GM21360 (cell line): ENCODE results near the gene HOXB6.

Experiments
- ATAC-seq: cut with Tn5 transposase; IDR thresholded peaks from one replicate; pipeline ENCODE4 v1.9.1; 2021; ENCODE audit warnings: mild to moderate bottlenecking, moderate library complexity; ENCODE audit not compliant: unreplicated experiment

The HOXB6 gene

DNA sequence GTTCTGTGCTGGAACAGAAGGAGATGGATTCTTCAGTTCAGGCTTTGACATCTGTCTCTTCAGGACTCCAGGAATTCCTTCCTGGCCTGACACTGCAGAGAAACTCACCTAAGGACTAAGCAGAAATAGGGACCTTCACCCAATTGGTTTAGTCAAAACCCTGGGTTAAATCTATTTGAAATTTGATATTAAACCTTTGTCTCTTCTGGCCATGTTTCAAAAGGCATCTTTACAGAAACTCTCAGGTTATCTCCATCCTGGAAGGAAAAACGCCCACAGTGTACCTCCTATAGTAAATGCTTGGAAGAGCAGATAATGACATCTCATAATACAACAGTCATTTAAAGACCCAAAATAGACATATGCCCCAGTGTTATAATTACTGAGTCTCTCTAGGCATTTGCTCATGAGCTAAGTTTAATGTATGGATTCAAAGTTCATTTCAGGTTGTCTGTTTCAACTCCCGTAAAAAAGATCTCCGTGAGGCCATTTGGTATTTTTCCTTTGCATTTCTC lies 21.0 kb downstream of the HOXB6 start:
- ATAC-seq = no peak

DNA sequence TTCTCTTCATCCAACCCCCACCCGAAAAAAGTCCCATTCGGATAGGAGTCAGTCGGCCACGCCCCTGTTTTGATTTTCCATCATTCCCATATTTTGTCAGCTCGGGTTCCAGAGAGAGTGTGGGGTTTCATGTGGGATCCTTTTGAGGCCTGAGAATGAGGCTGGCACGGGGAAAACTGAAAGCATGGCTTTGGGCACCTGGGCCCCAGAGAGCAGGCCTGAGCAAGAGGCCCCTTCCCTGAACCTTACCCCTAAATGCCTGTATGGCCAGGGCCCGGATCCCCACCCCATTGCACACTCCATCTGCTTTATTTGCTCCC lies 22.1 kb downstream of the HOXB6 start:
- no peak for ATAC-seq

DNA sequence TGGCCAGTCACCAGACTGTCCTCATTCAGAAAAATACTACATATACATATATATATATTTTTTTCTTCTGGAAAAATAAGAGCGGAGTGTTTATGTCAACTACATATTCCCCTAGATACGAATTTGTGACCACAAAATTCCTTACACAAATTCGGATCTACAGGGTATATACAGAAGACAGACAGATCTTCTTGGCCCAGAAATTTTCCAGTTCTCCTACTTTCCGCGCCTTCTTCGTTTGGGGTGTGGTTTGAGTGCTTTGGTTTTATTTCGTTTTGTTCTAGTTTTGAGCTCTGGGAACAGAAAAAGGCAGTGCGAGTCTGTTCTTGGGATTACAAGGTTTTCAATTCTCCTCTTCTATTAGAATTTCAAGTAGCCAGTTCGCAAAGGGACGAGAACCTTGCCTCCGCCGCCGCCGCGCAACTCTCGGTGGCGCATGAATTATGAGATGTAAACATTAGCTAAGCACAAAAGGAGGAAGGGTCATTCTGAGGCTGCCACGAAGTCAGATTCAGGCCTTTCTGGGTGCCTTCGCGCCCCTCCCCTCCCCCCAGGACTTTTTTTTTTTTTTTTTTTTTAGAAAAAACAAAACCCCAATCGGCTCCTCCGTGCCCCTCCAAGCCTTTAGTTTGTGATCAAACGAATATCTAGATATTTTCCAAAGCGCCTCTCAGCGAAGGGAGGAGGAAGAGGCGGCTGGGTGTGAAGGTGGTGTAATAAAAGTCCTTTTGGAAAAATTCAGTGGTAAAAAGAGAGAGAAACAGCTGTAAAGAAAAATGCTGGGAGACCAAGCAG lies 24.8 kb downstream of the HOXB6 start:
- no peak for ATAC-seq

DNA sequence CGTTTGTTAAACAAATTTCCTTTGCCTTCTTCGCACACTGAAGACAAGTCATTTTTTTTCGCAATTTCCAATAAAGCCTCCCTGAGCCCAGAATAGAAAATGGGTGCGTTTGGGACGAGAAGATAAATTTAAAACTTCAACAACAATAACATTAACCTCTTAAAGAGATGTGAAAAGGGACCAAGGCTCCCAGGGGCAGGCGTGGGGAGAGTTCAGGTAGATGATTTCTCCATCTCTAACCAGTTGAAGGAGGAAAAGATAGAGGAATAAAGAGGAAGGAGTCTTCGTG lies 25.4 kb downstream of the HOXB6 start:
- ATAC-seq = no peak

DNA sequence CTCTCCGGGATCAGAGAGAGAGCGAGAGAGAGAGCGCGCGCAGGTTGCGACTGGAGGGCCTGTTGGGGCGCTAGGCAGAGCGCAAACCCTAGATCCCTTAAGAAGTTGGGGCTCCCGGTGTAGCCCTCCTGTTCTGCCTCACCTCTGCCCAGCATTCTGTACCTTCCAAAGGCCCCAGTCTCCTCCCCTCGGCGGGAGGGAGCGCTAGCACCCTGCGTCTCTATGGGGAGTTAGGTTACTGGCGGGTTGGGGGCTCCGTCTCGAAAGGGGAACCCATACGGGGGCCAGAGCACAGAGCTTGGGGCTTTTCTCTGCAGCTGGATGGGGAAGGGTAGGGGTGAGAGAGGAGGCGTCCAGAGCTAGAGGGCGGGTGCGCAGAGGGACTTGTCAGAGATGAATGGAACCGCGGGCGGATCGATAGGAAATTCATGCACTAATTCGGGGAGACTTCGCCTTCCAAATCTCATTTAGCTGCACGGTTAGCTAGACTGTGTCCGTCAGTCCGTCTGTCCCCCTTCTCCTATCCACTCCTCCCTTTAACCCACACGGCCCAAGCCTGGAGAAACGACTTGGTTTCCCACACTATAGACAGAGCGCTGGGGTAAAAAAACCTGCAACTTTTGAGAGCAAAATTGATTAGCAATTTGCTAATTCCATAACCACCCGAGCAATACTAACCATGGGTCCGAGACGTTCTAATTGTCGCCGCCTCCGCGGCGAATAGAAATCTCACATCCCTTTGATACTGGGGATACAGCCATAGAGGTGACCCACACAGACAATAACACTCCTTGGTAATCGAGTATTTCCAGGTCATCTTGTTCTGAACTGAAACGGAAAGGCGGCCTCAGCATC lies 25.9 kb downstream of the HOXB6 start:
- no peak for ATAC-seq

- ATAC-seq = no peak
Observed at GRCh38 chr17:48577946-48578615, 26.7 kb downstream of the HOXB6 start, which contains the start of gene HOXB4. Gene HOXB4 (minus strand): TSS chr17:48578350. CDS start chr17:48578319, 31 bp downstream.

- no peak for ATAC-seq
Observed at GRCh38 chr17:48577330-48577945, 27.3 kb downstream of the HOXB6 start.

DNA sequence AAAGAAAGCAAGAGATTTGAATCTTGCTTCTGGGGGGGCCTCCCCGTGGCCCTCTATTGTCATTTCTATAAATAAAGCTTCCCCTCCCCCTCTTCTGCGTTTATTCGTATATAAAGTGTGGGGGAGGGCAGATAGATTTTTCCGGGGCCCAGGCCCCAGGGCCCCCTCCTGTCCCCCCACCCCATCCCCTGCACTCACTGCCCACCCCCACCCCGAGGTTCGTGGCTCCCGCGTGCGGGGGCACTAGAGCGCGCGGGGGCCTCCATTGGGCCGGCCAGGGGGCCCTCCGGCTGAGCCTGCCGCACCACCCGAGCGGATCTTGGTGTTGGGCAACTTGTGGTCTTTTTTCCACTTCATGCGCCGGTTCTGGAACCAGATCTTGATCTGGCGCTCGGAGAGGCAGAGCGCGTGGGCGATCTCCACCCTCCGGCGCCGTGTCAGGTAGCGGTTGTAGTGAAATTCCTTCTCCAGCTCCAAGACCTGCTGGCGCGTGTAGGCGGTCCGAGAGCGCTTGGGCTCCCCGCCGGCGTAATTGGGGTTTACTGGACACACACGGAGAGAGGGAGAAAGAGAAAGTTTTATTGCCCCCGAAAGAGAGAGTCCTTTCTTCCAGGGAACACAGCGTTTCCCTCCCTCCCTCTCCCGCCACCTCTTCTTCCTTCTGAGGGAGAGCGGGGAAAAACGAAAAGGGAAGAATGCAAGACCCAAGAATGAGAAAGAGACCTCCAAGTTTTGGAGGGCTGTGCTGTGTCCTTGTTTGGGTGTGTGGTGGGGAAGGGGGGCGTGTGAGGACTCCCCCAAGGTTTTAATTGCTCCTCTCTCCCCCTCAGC lies 28.1 kb downstream of the HOXB6 start:
- ATAC-seq = no peak

DNA sequence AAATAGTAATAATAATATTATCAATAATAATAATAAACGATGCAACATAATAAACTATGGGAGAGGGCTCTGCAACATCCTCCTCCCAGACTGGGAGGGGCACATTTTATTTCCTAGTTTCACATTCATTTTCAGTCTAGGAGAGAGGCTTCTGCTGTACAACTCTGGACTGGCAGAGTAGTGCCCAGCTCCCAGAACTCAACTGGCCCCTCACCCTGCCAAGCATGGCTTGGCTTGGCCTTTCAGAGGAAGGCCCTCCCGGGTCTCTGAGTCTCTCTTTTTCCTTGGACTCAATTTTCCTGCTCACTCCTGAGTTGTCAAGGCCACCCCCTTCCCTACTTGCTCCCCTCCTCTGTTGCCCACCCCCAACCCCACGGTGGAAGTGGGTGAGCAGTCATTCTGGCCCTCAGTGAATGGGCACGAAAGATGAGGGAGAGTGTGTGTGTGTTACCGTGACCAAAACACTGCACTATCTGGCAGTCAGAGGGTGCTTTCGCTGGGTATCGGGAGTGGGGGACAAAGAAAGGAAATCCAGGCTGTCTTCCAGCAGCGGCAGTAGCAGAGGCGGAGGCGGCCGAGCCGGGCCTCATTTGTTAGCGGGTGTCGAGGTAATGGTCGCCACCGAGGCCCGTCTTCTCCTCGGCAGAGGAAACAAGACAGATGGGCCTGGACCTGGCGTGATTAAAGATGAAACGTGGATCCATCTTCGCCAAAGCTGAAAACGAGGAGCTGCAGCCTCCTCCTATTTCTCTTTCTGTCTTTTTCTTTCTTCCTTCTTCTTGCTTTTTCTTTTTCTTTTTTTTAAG lies 28.9 kb downstream of the HOXB6 start:
- no peak for ATAC-seq

- no peak for ATAC-seq
Observed at GRCh38 chr17:48575066-48575582, 29.7 kb downstream of the HOXB6 start.

- no peak for ATAC-seq
Observed at GRCh38 chr17:48574505-48575065, 30.2 kb downstream of the HOXB6 start.

DNA sequence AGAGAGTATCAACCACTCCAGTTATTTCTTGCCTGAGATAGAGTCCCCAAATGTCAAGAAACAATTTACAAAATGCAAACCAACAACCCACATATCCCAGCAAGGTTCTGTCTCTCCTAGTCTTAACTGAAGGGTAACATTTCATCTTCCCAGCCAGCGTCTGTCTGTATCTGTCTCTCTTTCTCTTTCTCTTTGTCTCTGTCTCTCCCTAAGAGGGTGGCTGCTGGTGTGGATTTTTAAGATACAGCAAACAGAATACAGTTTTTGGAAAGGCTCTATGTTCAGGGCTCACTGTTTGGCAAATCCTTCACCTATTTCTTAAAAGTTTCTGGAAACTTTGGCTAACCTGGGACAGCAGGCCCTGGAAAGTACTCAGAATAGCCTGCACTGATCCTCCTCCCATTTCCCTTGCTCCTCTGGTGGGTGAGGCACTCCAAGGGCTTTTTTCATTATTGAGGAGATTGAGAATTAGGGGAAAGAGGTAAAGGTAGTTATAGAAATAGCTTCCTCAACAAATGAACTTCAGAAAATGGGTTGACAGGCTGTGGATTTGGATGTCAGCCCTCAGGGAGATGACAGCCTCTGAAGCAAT lies 32.9 kb downstream of the HOXB6 start:
- no peak for ATAC-seq

GRCh38 chr17:48571024-48571818 lies 33.6 kb downstream of the HOXB6 start:
- no peak for ATAC-seq

DNA sequence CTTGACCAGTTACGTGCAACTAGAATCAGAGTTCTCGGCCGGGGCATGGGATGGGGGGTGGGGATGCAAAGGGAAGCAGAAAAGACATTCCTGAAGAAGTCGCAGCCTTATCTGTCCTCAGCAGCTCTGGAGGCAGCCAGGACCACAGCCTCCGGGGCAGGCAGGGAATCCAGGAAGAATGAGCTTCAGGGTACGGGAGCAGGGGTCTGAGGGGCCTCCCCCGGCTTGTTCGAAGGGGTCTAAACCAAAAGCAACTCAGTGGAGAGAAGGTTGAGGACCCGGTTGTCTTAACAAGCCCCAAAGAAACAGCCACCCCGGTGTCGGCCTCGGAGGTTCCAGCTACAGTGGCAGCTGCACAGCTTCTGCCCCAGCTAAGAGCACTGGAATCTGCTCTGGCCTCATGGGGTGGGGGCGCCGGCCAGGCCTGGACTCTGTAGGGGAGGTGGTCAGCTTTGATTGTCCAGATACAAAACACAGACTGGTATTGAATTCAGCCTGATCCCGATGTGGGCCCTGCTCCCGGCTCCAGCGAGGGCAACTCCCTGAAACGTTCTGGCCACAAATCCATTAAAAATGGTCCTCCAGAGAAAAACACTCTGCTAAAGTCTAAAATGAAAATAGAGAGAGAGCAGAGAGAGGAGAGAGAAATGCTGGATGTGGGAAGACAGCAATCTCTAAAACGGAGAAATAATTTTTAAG lies 34.3 kb downstream of the HOXB6 start:
- no peak for ATAC-seq

DNA sequence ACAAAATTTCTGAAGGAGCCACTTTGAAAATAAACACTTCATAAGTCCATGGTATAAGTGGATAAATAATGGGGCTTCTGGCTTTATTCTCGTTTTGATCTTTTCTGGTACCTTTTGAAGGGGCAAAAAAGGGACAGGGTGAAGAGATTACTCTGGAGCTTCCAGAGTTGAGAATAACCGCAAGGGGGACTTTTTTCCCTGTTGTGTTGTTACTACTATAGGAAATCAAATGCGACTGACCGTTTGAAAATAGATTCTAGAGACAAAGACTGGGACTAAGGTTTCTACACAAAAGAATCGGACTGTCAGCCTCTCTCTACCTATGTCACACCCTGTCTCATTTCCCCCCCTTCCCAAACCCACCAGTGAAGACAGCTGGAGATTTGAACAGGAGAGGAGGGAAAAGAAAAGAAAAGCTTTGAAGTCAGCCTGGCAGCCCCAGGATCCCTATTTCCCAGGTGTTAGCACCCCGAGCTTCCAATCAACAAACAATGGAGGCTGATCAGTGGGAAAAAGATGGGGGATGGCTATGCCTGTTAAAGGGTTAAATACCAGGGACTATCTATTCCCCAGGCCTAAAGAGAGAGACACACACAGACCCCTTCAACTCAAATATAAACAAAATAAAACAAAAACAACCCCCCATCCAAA lies 35.0 kb downstream of the HOXB6 start:
- ATAC-seq = no peak

DNA sequence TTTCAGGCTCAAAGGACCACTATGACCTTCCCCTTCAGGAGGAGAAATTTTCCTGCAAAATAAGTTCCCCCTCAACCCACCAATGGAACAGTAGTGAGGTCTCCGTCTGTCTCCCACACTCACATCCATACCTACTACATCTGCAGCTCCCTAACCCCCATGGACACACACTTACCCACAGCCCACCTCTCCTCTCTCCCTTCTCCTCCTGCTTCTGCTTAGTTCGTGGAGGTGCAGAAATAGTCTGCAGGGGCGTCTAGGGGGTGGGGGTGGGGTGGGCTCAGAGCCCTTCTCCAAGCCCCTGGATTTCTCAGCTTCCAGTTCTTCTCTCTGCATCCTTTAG lies 35.6 kb downstream of the HOXB6 start:
- ATAC-seq = no peak
